Peyer's patch (tissue), 4 donors: ENCODE data around the gene TSPAN9. TPM values are rescaled to one million over a fixed set of nuclear protein-coding genes. Genes with fewer than 3 reads are reported as not detected.

ENCODE experiments used
- DNase-seq, 3 donors: peaks; one replicate each; pipeline ENCODE4 v3.0.0-alpha.2; 2017 to 2019
- H3K27ac ChIP-seq, 4 donors: fragments of 200-600 bp; sonication (generic); one replicate each; pipeline ENCODE4 v1.5.1; 2016 to 2019
- H3K27me3 ChIP-seq, 2 donors: fragments of 200-600 bp; sonication (generic); one replicate each; pipeline ENCODE4 v1.5.1; 2019
- H3K36me3 ChIP-seq, 3 donors: fragments of 200-600 bp; sonication (generic); one replicate each; pipeline ENCODE4 v1.5.1; 2016 to 2019
- H3K4me1 ChIP-seq, 4 donors: fragments of 200-600 bp; sonication (generic); one replicate each; pipeline ENCODE4 v1.5.1; 2016 to 2019
- H3K4me3 ChIP-seq, 4 donors: fragments of 200-600 bp; sonication (generic); 1 replicate in 3 of 4; 2 replicates in 1 of 4; pipeline ENCODE4 v1.5.1; 2016 to 2019; ENCODE audit warnings: mild to moderate bottlenecking in 1 of 4
- H3K9me3 ChIP-seq, 4 donors: fragments of 200-600 bp; sonication (generic); one replicate each; pipeline ENCODE4 v1.5.1; 2016 to 2019; ENCODE audit warnings: mild to moderate bottlenecking in 1 of 4
- POLR2A ChIP-seq, 2 donors: fragments of 450-650 bp; IDR thresholded peaks; one replicate each; pipeline ENCODE4 v1.5.1; 2017; ENCODE audit warnings: antibody characterized with exemption in 2 of 2, mild to moderate bottlenecking in 2 of 2, moderate library complexity in 2 of 2
- total RNA-seq, 4 donors: library from RNA; depleted of rRNA; stranded (reverse); fragments of >200 nt; gene quantifications; one replicate each; pipeline ENCODE4 v1.1.0, GENCODE V29; 2016
- TF ChIP-seq, protein P1 (sequence below), 6 experiments: fragments of 450-650 bp in 4 of 6; fragments of 200-600 bp in 2 of 6; sonication (generic) in 1 of 6; IDR thresholded peaks; one replicate each; pipeline ENCODE4 v1.5.1; 2017 to 2019; ENCODE audit warnings: antibody characterized with exemption in 6 of 6, mild to moderate bottlenecking in 3 of 6, moderate library complexity in 1 of 6

TSPAN9 gene
- total RNA-seq, 4 donors from 2014 or later: 7.5 to 23.9 (median 11.8) TPM

DNA sequence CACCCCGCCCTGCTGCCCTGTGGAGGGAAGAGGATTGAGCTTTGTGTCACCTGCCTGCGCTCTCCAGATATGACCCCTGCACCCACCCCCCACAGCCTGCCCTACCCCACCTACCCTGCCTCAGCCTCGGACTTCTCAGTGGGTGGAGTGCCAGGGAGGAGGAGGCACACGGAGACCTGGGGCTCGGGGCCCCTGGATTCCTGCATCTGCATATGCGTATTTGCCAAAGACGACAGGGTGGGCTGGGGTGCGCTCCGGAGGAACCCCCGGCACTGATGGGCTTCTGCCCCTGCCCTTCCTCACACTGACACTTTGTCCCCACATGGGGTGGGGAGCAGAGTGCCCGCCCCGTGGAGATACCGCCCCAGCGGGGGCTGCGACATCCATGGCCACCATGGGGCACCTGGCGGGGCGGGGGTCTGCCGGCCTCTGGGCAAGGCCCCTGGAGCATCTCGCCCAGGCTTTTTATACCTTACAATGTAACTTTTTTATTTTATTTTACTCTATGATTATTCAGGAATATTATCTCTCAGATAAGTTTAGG lies 206.0 kb downstream of the TSPAN9 start:
- TF ChIP-seq, protein P1, sequence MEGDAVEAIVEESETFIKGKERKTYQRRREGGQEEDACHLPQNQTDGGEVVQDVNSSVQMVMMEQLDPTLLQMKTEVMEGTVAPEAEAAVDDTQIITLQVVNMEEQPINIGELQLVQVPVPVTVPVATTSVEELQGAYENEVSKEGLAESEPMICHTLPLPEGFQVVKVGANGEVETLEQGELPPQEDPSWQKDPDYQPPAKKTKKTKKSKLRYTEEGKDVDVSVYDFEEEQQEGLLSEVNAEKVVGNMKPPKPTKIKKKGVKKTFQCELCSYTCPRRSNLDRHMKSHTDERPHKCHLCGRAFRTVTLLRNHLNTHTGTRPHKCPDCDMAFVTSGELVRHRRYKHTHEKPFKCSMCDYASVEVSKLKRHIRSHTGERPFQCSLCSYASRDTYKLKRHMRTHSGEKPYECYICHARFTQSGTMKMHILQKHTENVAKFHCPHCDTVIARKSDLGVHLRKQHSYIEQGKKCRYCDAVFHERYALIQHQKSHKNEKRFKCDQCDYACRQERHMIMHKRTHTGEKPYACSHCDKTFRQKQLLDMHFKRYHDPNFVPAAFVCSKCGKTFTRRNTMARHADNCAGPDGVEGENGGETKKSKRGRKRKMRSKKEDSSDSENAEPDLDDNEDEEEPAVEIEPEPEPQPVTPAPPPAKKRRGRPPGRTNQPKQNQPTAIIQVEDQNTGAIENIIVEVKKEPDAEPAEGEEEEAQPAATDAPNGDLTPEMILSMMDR (IDR thresholded peaks at IDR 0.05): no peak
- TF ChIP-seq POLR2A (IDR thresholded peaks at IDR 0.05): no peak
- no peak for DNase-seq
- H3K27ac ChIP-seq: no peak overlapping the region
- H3K36me3 ChIP-seq: peaks cover 0 to 9% (median 0%) of the 10 kb centered on the region in 3 donors
- H3K27me3 ChIP-seq: no peaks in the 10 kb centered on the region
- no peaks in the 10 kb centered on the region for H3K9me3 ChIP-seq
- no peaks in the 10 kb centered on the region for H3K4me1 ChIP-seq
- H3K4me3 ChIP-seq: no peak overlapping the region

DNA sequence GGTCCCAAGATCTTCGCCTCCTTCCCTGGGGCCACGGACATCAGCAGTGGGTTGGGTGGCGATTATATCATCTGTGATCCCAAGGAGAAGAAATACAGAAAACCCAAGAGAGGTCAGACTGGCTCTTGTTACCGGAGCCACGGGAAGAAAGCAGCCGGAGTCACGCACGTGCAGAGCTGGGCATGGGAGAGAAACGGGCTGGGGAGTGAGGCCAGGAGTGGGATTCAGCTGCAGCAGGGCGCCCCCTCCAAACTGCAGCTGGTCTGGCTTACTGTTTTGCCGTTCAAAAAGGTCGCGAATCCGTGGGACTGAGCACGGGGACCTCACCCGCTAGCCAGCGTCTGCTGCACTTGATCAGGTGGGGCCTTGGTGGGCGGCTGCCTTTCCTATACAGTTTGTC lies 207.2 kb downstream of the TSPAN9 start:
- Histone ChIP-seq H3K4me3 (no peak overlapping the region), H3K36me3 (peaks cover 0 to 9% (median 0%) of the 10 kb centered on the region in 3 donors), H3K9me3 (no peaks in the 10 kb centered on the region), H3K27ac (no peak overlapping the region), H3K27me3 (no peaks in the 10 kb centered on the region), H3K4me1 (no peaks in the 10 kb centered on the region)
- no peak for DNase-seq
- no peak for TF ChIP-seq POLR2A (IDR thresholded peaks at IDR 0.05)
- TF ChIP-seq, protein P1 (IDR thresholded peaks at IDR 0.05): no peak

DNA sequence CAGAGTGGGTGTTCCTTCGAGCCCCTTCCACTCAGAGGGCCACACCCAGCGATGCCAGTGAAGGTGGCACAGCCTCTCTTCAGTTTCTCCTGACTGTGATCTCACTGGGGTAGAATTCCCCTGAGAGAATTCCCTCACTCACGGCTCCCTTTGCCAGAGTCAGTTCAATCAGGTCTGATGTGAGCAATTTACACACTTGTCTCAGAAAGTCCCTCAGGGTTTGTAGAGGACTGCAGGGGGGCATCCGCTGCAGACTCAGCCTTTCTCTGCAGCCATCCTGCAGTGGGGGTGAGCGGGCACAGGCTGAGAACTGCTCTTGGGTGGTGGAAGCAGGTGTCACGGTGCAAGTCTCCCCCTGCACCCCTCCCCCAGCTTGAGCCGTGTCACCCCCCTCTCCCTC lies 208.4 kb downstream of the TSPAN9 start:
- no peak for DNase-seq
- no peaks in the 10 kb centered on the region for H3K27me3 ChIP-seq
- TF ChIP-seq, protein P1 (IDR thresholded peaks at IDR 0.05): no peak
- TF ChIP-seq POLR2A (IDR thresholded peaks at IDR 0.05): no peak
- no peak overlapping the region for H3K4me3 ChIP-seq
- H3K36me3 ChIP-seq: peaks cover 0 to 9% (median 0%) of the 10 kb centered on the region in 3 donors
- H3K27ac ChIP-seq: no peak overlapping the region
- no peaks in the 10 kb centered on the region for H3K4me1 ChIP-seq
- H3K9me3 ChIP-seq: no peaks in the 10 kb centered on the region

DNA sequence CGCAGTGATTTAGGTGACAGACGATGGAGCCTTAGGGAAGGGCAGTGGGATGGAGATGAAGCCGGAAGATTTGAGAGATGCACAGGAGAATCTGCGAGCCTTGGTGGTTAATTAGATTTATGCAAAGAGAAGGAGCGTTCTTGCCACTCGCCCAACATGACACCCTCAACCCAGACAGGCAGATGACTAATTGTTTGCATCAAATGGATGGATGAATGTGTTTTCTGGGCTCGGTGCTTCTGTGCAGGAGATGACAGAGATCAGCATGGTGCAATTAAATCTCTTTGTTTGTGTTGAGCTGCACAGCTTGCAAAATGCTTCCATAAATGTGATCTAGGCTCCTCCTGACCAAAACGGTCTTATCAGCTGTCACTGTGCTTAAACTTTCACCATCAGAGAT lies 211.5 kb downstream of the TSPAN9 start:
- no peaks in the 10 kb centered on the region for H3K9me3 ChIP-seq
- H3K4me3 ChIP-seq: no peak overlapping the region
- H3K27me3 ChIP-seq: no peaks in the 10 kb centered on the region
- H3K4me1 ChIP-seq: no peaks in the 10 kb centered on the region
- no peak for DNase-seq
- H3K36me3 ChIP-seq: no peaks in the 10 kb centered on the region
- H3K27ac ChIP-seq: no peak overlapping the region
- TF ChIP-seq, protein P1 (IDR thresholded peaks at IDR 0.05): no peak
- no peak for TF ChIP-seq POLR2A (IDR thresholded peaks at IDR 0.05)

DNA sequence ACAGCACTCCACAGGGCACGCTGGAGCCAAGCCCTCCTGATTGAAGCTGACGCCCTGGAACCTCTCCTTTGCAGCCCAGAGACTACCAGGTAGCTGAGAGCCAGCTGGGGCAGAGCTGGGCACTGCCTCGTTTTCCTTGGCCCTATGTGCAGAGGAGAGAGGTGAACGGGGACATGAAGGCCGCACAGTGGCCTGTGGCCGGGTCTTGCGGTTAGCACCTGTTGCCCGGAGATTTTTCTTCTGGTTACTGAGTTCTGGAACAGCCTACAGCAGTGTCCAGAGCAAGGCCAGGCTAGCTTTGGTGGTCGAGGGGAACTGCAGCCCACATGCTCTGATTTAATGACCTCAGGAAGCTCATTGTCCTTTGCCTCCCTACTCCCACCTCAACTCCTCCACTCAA lies 212.5 kb downstream of the TSPAN9 start:
- H3K4me3 ChIP-seq: no peak overlapping the region
- H3K27me3 ChIP-seq: no peaks in the 10 kb centered on the region
- no peaks in the 10 kb centered on the region for H3K36me3 ChIP-seq
- H3K9me3 ChIP-seq: no peaks in the 10 kb centered on the region
- TF ChIP-seq, protein P1 (IDR thresholded peaks at IDR 0.05): no peak
- no peak for TF ChIP-seq POLR2A (IDR thresholded peaks at IDR 0.05)
- no peaks in the 10 kb centered on the region for H3K4me1 ChIP-seq
- DNase-seq: no peak
- no peak overlapping the region for H3K27ac ChIP-seq

DNA sequence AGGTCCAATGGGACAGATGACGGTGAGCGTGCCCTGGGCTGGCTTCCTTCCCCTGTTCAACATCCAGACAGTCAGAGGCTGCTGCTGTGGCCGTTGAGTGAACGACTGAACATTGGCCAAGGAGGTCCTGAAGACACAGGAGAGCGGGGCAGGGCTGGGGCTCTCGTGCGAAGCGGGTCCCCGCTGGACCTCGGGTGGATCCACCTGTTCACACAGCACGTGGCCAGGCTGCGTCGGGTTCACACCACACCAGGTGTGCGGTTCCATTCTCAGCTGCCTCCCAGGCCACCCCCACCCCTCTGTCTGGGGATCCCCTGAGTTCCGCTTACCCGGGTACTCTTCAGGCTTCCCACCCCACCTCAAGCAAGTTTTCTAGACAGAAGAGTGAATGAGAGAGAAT lies 214.8 kb downstream of the TSPAN9 start:
- TF ChIP-seq, protein P1 (IDR thresholded peaks at IDR 0.05): no peak
- no peak for TF ChIP-seq POLR2A (IDR thresholded peaks at IDR 0.05)
- Histone ChIP-seq H3K4me1 (no peaks in the 10 kb centered on the region), H3K27ac (no peak overlapping the region), H3K27me3 (no peaks in the 10 kb centered on the region), H3K4me3 (no peak overlapping the region), H3K36me3 (no peaks in the 10 kb centered on the region), H3K9me3 (no peaks in the 10 kb centered on the region)
- DNase-seq: no peak
